Measurements from ENCODE around the gene DNASE1L3. TPM values are rescaled to one million over a fixed set of nuclear protein-coding genes. Genes with fewer than 3 reads are reported as not detected.
A peak's percentile ranks its signal among the peaks of the same experiment; 100 is the strongest.

DNASE1L3 gene
- total RNA-seq, 2 donors from 2014 or later: 0.65 TPM; not detected in 1

GRCh38 chr3:58222161-58222724 lies 11.5 kb upstream of the DNASE1L3 start:
- Mint-ChIP-seq H3K27ac (no peak overlapping the region), H3K4me1 (peaks cover 3% of the 10 kb centered on the region), H3K27me3 (peaks cover 8% of the 10 kb centered on the region), H3K4me3 (no peak overlapping the region), H3K36me3 (ENCODE audit: low read depth) (no peaks in the 10 kb centered on the region)
- no peak for ATAC-seq
- no peak for DNase-seq
- no peaks in the 10 kb centered on the region for H3K9me3 ChIP-seq (ENCODE audit: control insufficient read depth, low read length, poor library complexity, severe bottlenecking)

GRCh38 chr3:58218904-58219303 lies 8.1 kb upstream of the DNASE1L3 start:
- peaks cover 17% of the 10 kb centered on the region for H3K27me3 Mint-ChIP-seq

DNA sequence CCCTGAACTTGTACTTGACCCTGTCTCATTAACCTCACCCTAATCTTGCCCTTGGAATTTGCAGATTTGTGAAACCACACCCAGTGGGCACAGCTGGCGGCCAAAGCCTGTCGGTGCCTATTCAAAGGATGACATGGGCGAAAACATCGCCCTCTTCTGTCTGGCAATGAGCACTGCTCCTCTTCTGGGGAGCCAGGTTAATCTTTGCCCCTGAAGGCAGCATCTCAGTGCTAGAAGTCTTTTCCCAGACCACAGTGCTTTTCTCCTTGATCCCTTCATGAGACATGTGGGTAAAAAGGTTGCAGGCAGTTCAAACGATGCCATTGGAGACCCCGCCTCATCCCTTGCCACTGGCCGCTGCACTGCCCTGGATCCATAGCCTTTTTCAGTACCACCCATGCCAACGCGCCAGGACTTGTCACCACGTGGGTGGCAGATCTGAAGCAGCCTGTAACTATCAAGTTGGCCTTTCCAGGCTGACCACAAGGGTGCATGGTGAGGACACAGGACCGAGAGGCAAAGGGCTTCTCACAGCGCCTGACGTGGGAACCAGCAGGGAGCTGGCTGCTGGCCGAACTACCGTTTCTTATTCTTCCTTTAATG lies 6.5 kb upstream of the DNASE1L3 start:
- no peak overlapping the region for H3K27ac Mint-ChIP-seq
- H3K36me3 Mint-ChIP-seq (ENCODE audit: low read depth): no peaks in the 10 kb centered on the region
- peak overlapping the region; percentile 31 for H3K4me3 Mint-ChIP-seq
- H3K4me1 Mint-ChIP-seq: peaks cover 12% of the 10 kb centered on the region
- ATAC-seq (peak; percentile 90), DNase-seq (peak; percentile 18 to 43 (median 27))
- H3K9me3 ChIP-seq (ENCODE audit: control insufficient read depth, low read length, poor library complexity, severe bottlenecking): no peaks in the 10 kb centered on the region
- H3K27me3 Mint-ChIP-seq: peaks cover 17% of the 10 kb centered on the region

More at GRCh38 chr3:58218904-58219303, 8.1 kb upstream of the DNASE1L3 start:
- no peak for DNase-seq
- H3K4me1 Mint-ChIP-seq: peaks cover 12% of the 10 kb centered on the region
- peak overlapping the region; percentile 45 for H3K27ac Mint-ChIP-seq
- ATAC-seq: no peak
- no peak overlapping the region for H3K4me3 Mint-ChIP-seq
- H3K9me3 ChIP-seq (ENCODE audit: control insufficient read depth, low read length, poor library complexity, severe bottlenecking): no peaks in the 10 kb centered on the region
- H3K36me3 Mint-ChIP-seq (ENCODE audit: low read depth): no peaks in the 10 kb centered on the region

GRCh38 chr3:58216496-58217195 lies 5.9 kb upstream of the DNASE1L3 start:
- no peaks in the 10 kb centered on the region for H3K9me3 ChIP-seq (ENCODE audit: control insufficient read depth, low read length, poor library complexity, severe bottlenecking)
- Mint-ChIP-seq H3K4me3 (no peak overlapping the region), H3K27ac (no peak overlapping the region), H3K27me3 (peaks cover 17% of the 10 kb centered on the region), H3K4me1 (peaks cover 14% of the 10 kb centered on the region), H3K36me3 (ENCODE audit: low read depth) (no peaks in the 10 kb centered on the region)
- DNase-seq: no peak
- no peak for ATAC-seq

- Mint-ChIP-seq H3K27ac (no peak overlapping the region), H3K36me3 (ENCODE audit: low read depth) (no peaks in the 10 kb centered on the region), H3K27me3 (peaks cover 17% of the 10 kb centered on the region), H3K4me3 (no peak overlapping the region), H3K4me1 (peaks cover 14% of the 10 kb centered on the region)
- no peaks in the 10 kb centered on the region for H3K9me3 ChIP-seq (ENCODE audit: control insufficient read depth, low read length, poor library complexity, severe bottlenecking)
- ATAC-seq (no peak), DNase-seq (no peak)
Measured at GRCh38 chr3:58215317-58216025, 4.7 kb upstream of the DNASE1L3 start.

DNA sequence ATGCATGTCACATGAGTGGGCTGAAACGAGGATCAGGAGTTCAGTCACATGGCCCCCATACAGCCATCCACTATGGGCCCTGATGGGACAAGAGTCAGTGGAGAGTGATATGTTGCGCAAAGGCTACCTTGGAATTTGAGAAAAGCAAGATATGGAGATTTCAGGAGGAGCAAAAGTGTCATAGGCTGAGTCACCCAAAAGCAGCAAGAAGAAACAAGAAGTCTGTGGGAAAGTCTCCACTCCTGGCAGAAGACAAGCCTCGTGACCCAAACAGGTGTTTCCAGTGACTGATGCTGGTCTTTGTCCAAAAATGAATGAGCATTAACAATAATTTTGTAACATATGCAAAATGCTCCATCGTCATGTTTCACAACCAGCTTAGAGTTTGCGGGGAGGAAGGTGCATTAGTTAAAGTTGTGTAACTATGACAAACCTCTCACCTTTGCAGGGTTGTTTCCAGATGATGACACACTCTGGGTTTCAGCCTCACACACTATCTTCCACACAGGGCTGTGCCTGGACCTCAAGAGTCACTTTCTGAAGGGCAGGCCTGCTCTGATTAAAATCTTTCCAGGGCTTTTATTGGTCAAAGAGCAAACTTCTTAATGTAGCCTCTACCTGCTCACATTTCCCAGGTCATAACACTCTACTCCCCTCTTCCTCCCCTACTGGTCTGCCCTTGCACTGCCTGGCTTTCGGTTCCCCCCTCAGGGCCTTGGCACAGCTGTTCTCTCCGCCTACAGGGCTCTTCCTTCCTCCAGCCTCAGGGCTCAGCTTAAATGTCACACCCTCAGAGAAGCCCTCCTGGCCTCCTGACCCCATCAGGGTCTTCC lies 3.9 kb upstream of the DNASE1L3 start:
- Mint-ChIP-seq H3K4me1 (peaks cover 17% of the 10 kb centered on the region), H3K36me3 (ENCODE audit: low read depth) (peaks cover 3% of the 10 kb centered on the region), H3K27me3 (peaks cover 24% of the 10 kb centered on the region), H3K27ac (no peak overlapping the region), H3K4me3 (no peak overlapping the region)
- H3K9me3 ChIP-seq (ENCODE audit: control insufficient read depth, low read length, poor library complexity, severe bottlenecking): no peaks in the 10 kb centered on the region
- no peak for DNase-seq
- peak; percentile 65 for ATAC-seq

DNA sequence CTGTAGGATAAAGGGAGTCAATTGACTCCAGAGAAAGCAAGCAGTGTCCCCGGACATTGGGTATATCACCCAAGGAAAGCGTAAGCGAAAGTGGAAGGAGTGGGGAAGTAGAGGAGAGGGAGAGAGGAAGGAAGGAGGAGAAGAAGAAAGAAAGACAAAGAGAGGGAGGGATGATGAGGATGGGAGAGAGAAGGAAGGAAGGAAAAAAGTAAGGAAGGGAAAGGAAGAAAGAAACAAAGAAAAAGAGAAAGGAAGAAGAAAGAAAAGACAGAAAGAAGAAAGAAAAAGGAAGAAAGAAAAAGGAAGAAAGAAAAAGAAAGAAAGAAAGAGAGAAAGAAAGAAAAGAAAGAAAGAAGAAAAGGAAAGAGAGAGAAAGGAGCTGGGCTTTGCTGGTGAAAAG lies 839 bp downstream of the DNASE1L3 start:
- H3K36me3 Mint-ChIP-seq (ENCODE audit: low read depth): peaks cover 3% of the 10 kb centered on the region
- no peaks in the 10 kb centered on the region for H3K9me3 ChIP-seq (ENCODE audit: control insufficient read depth, low read length, poor library complexity, severe bottlenecking)
- DNase-seq (no peak), ATAC-seq (no peak)
- no peak overlapping the region for H3K4me3 Mint-ChIP-seq
- H3K27me3 Mint-ChIP-seq: peaks cover 49% of the 10 kb centered on the region
- no peak overlapping the region for H3K27ac Mint-ChIP-seq
- H3K4me1 Mint-ChIP-seq: peaks cover 8% of the 10 kb centered on the region

GRCh38 chr3:58207954-58208353 lies 2.8 kb downstream of the DNASE1L3 start:
- peaks cover 3% of the 10 kb centered on the region for H3K36me3 Mint-ChIP-seq (ENCODE audit: low read depth)
- peaks cover 48% of the 10 kb centered on the region for H3K27me3 Mint-ChIP-seq
- no peak overlapping the region for H3K4me3 Mint-ChIP-seq
- ATAC-seq (no peak), DNase-seq (no peak)
- H3K4me1 Mint-ChIP-seq: peaks cover 4% of the 10 kb centered on the region
- no peak overlapping the region for H3K27ac Mint-ChIP-seq
- no peaks in the 10 kb centered on the region for H3K9me3 ChIP-seq (ENCODE audit: control insufficient read depth, low read length, poor library complexity, severe bottlenecking)

GRCh38 chr3:58206406-58207011 lies 4.3 kb downstream of the DNASE1L3 start:
- Mint-ChIP-seq H3K27me3 (peaks cover 52% of the 10 kb centered on the region), H3K36me3 (ENCODE audit: low read depth) (peaks cover 3% of the 10 kb centered on the region), H3K4me1 (peaks cover 3% of the 10 kb centered on the region), H3K27ac (no peak overlapping the region), H3K4me3 (no peak overlapping the region)
- ATAC-seq (no peak), DNase-seq (no peak)
- H3K9me3 ChIP-seq (ENCODE audit: control insufficient read depth, low read length, poor library complexity, severe bottlenecking): no peaks in the 10 kb centered on the region

DNA sequence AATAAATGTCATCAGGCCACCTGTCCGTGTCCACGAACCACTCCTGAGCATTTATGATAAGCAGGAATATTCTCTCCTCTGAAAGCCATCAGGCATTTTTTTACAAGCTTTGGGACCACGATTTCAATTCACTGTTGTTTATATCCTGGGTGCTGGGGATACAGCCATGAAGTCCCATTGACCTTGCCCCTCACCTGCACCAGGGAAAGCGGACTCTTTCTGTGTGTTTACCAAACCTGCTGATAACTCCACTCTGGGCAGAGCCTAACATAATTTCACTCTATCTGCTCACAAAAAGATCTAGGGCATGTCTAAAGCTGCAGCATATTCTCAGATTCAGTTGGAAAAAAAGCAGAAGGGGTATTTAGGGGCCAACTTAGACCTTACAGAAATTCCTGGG lies 4.8 kb downstream of the DNASE1L3 start:
- DNase-seq: no peak
- no peak overlapping the region for H3K27ac Mint-ChIP-seq

DNA sequence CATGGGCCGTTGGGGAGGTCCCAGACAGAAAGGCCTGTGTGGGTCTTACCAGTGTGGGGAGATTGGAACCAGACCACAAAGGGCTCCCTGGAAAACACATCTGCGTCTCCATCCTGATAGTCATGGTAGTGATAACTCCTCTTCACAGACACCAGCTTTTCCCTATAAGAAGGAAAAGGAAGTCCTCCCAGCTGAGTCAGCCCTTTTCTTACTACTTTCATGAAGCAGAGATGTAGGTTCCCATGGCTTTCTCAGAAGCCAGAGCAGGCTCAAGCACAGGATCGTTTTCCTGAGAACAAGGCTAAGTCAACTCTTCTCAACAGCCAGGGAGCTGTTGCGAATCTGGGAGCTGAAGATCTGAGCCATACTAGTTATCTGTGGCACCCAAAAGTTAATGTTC lies 6.1 kb downstream of the DNASE1L3 start:
- no peak overlapping the region for H3K27ac Mint-ChIP-seq
- no peaks in the 10 kb centered on the region for H3K4me1 Mint-ChIP-seq
- no peak overlapping the region for H3K4me3 Mint-ChIP-seq
- H3K27me3 Mint-ChIP-seq: peaks cover 57% of the 10 kb centered on the region
- no peaks in the 10 kb centered on the region for H3K9me3 ChIP-seq (ENCODE audit: control insufficient read depth, low read length, poor library complexity, severe bottlenecking)
- no peak for DNase-seq
- no peak for ATAC-seq
- H3K36me3 Mint-ChIP-seq (ENCODE audit: low read depth): peaks cover 2% of the 10 kb centered on the region

More for the DNA sequence above, 4.8 kb downstream of the DNASE1L3 start:
- peaks cover 3% of the 10 kb centered on the region for H3K4me1 Mint-ChIP-seq
- peaks cover 52% of the 10 kb centered on the region for H3K27me3 Mint-ChIP-seq
- peaks cover 3% of the 10 kb centered on the region for H3K36me3 Mint-ChIP-seq (ENCODE audit: low read depth)
- ATAC-seq: no peak
- H3K4me3 Mint-ChIP-seq: no peak overlapping the region
- no peaks in the 10 kb centered on the region for H3K9me3 ChIP-seq (ENCODE audit: control insufficient read depth, low read length, poor library complexity, severe bottlenecking)

DNA sequence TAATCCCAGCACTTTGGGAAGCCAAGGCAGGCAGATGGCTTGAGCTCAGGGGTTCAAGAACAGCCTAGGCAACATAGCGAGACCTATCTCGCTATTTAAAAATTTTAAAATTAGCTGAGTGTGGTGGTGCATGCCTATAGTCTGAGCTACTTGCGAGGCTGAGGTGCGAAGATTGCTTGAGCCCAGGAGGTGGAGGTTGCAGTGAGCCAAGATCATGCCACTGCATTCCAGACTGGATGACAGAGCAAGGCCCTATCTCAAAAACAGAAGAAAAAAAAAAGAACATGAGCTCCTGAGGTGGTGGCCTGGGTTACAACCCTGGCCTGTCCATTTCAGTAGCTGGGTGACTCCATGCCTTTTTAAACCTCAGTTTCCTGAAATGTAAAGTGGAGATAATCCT lies 7.2 kb downstream of the DNASE1L3 start:
- no peaks in the 10 kb centered on the region for H3K9me3 ChIP-seq (ENCODE audit: control insufficient read depth, low read length, poor library complexity, severe bottlenecking)
- DNase-seq (no peak), ATAC-seq (no peak)
- no peak overlapping the region for H3K4me3 Mint-ChIP-seq
- H3K36me3 Mint-ChIP-seq (ENCODE audit: low read depth): peaks cover 2% of the 10 kb centered on the region
- no peaks in the 10 kb centered on the region for H3K4me1 Mint-ChIP-seq
- no peak overlapping the region for H3K27ac Mint-ChIP-seq
- peaks cover 47% of the 10 kb centered on the region for H3K27me3 Mint-ChIP-seq
